GM21423 (cell line): ENCODE results near the gene RFWD3.
"Not testable (repeated sequence)": the region's sequence is repeated elsewhere in the genome, so short reads cannot be mapped to it uniquely, and the experiment has no call there.

ENCODE experiments used
- ATAC-seq: cut with Tn5 transposase; IDR thresholded peaks from one replicate; pipeline ENCODE4 v1.9.1; 2021; ENCODE audit warnings: mild to moderate bottlenecking, moderate library complexity; ENCODE audit not compliant: unreplicated experiment

The RFWD3 gene

DNA sequence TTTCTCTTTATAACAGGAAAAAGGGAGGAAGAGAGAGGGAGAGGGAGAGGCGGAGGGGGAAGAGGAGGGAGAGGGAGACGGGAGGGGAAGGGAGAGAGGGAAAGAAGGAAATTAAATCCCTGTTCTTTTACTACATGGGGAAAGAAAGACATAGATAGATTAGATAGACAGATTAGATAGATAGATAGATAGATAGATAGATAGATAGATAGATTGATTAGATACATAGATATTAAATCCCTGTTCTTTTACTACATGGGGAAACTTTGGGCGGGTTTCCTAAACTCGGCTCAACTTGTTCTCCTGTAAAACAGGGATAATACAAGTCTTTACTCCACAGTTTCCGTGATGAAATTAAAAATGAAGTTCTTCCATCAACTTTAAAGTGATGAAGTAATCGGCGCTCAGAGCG is 661 bp downstream of the RFWD3 start:
- no peak for ATAC-seq

GRCh38 chr16:74661064-74661463 is 5.6 kb downstream of the RFWD3 start:
- ATAC-seq: no peak

DNA sequence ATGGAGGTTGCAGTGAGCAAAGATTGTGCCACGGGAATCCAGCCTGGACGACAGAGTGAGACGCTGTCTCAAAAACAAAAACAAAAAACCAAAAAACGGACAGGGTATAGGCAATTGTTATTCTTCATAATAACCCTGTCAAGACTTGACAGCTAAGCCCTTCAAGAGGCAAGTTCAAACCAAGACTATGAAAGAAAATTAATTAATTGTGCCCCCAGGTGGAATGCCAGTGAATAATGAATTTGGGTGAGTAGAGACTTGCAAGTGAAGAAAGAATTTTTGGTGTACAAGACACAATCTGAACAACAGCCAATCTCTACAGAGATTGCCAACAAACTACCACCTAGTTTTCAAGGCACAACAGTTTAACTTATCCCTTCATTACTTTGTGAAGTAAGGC is 6.3 kb downstream of the RFWD3 start:
- ATAC-seq: no peak

GRCh38 chr16:74659041-74659440 is 7.6 kb downstream of the RFWD3 start:
- ATAC-seq: no peak

- no peak for ATAC-seq
These were observed 8.6 kb downstream of the RFWD3 start for GRCh38 chr16:74657870-74658642.

DNA sequence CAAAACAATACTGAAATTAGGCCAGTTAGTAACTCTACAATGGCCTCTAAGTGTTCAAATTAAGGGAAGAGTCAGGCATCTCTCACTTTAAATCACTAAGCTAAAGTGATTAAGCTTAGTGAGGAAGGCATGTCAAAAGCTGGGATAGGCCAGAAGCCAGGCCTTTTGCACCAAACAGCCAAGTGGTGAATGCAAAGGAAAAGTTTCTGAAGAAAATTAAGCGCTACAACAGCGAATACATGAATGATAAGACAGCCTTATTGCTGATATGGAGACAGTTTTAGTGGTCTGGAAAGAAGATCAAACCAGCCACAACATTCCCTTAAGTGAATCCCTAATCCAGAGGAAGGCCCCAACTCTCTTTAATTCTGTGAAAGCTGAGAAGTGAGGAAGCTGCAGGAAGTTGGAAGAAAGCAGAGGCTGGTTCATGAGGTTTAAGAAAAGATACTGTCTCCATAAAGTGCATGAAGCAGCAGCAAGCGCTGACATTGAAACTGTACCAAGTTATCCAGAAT is 12.1 kb downstream of the RFWD3 start:
- ATAC-seq: no peak

DNA sequence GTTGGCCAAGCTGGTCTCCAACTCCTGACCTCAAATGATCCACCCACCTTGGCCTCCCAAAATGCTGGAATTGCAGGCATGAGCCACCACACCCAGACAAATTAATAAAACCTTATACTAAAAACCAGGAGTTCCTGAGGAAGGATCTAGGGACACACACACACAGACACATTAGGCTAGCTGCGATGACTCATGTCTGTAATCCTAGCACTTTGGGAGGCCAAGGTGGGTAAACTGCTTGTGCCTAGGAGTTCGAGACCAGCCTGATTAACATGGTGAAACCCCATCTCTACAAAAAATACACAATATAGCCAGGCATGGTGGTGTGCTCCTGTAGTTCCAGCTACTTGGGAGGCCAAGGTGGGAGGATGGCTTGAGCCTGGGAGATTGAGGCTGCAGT is 13.8 kb downstream of the RFWD3 start:
- not testable (repeated sequence) for ATAC-seq

GRCh38 chr16:74652249-74652648 is 14.4 kb downstream of the RFWD3 start:
- ATAC-seq: no peak

DNA sequence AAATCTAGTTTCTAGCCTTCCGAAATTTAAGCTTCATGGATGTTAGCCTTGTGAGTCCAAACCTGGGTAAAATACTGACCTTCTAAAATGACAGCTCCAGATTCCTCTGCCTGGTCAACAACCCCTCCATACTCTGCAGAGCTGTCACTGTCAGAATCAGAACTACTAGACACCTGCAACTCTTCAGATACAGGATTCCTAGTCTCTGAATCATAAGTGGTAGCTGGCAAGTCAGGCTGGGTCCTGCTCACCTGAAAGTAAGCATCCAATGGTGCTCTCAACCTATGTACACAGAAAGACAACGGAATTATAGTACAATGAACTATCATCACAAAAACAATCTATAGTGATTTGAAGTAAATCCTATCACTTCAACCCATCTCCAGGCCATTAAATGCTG is 14.8 kb downstream of the RFWD3 start:
- no peak for ATAC-seq

- ATAC-seq: no peak
These were observed 15.6 kb downstream of the RFWD3 start for GRCh38 chr16:74650966-74651567.

- no peak for ATAC-seq
These were observed 16.7 kb downstream of the RFWD3 start for GRCh38 chr16:74649839-74650504.

GRCh38 chr16:74641969-74642368 is 24.7 kb downstream of the RFWD3 start:
- no peak for ATAC-seq

GRCh38 chr16:74637742-74638453 is 28.8 kb downstream of the RFWD3 start:
- ATAC-seq: no peak

DNA sequence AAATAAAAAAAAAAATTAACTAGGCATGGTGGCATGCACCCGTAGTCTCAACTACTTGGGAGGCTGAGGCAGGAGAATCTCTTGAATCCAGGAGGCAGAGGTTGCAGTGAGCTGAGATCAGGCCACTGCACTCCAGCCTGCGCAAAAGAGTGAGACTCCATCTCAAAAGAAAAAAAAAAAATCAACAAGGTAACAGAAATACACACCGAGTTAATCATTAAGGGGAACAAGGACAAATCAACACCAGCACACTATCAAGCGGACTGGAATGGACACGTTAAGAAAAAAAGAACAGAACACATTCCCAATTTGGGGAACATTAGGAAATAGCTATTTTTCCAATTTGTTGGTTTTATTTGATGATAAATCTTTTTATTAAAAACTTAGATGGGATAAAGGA is 31.4 kb downstream of the RFWD3 start:
- ATAC-seq: no peak

GRCh38 chr16:74633686-74634085 is 33.0 kb downstream of the RFWD3 start:
- ATAC-seq: no peak

- ATAC-seq: no peak
These were observed 39.0 kb downstream of the RFWD3 start for GRCh38 chr16:74627506-74628220.

- ATAC-seq: peak; percentile 48
These were observed 39.8 kb downstream of the RFWD3 start for GRCh38 chr16:74626741-74627416.

- ATAC-seq: no peak
These were observed 41.0 kb downstream of the RFWD3 start for GRCh38 chr16:74625500-74626350.

DNA sequence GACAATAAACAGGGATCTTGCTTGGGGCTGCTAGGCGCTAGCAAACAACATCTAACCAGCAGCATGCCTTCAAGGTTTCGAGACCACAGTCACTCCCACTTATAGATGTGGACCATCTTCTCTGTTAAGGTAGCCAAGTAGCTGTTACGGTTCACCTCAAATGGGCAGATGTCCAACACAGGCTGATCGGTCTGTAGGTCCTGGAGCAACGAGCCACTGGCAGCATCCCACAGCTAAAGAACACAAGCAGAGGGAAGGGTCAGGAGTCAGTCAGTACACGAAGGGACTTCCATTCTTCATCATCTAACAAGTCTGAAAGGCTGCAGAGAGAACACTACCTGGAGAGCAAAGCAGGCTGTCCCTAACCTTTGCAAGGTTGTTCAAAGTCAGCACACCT is 42.8 kb downstream of the RFWD3 start:
- ATAC-seq: no peak
